ENCODE data around the gene PML.
A peak's percentile ranks its signal among the peaks of the same experiment; 100 is the strongest.

Gene PML

GRCh38 chr15:73989001-73989798 is 5.3 kb upstream of the PML start:
- no peak overlapping the region for H3K4me3 ChIP-seq (replicated peaks in 1 of 2; ENCODE audit: low read depth in 2 of 2, low read length in 2 of 2)
- no peak for TF ChIP-seq CTCF (IDR thresholded peaks at IDR 0.05; ENCODE audit: low read depth, low read length)
- peak; percentile 79 to 86 for DNase-seq (ENCODE audit: low read depth in 2 of 2)

GRCh38 chr15:73990250-73991005 is 4.1 kb upstream of the PML start:
- no peak overlapping the region for H3K4me3 ChIP-seq (replicated peaks in 1 of 2; ENCODE audit: low read depth in 2 of 2, low read length in 2 of 2)
- no peak for TF ChIP-seq CTCF (IDR thresholded peaks at IDR 0.05; ENCODE audit: low read depth, low read length)
- DNase-seq (ENCODE audit: low read depth in 2 of 2), result no peak

- H3K4me3 ChIP-seq (replicated peaks in 1 of 2; ENCODE audit: low read depth in 2 of 2, low read length in 2 of 2), result peak overlapping the region; percentile 56 to 66
- TF ChIP-seq CTCF (IDR thresholded peaks at IDR 0.05; ENCODE audit: low read depth, low read length), result no peak
- DNase-seq (ENCODE audit: low read depth in 2 of 2), result peak; percentile 76 to 94
Measured at GRCh38 chr15:73991260-73991659, 3.3 kb upstream of the PML start.

- H3K4me3 ChIP-seq (replicated peaks in 1 of 2; ENCODE audit: low read depth in 2 of 2, low read length in 2 of 2), result peak within 1 kb of the TSS; percentile 56 to 66
- TF ChIP-seq CTCF (IDR thresholded peaks at IDR 0.05; ENCODE audit: low read depth, low read length), result peak; percentile 71
- peak; percentile 93 to 97 for DNase-seq (ENCODE audit: low read depth in 2 of 2)
Measured at GRCh38 chr15:73991726-73992593, 2.6 kb upstream of the PML start, which contains the start of gene STOML1. Gene STOML1, minus strand, starts transcription at chr15:73992295. Its CDS starts 72 bp downstream, at chr15:73992223.

GRCh38 chr15:73992594-73992898 is 2.0 kb upstream of the PML start:
- H3K4me3 ChIP-seq (replicated peaks in 1 of 2; ENCODE audit: low read depth in 2 of 2, low read length in 2 of 2), result peak overlapping the region; percentile 14 to 15
- DNase-seq (ENCODE audit: low read depth in 2 of 2), result no peak
- no peak for TF ChIP-seq CTCF (IDR thresholded peaks at IDR 0.05; ENCODE audit: low read depth, low read length)

- no peak for TF ChIP-seq CTCF (IDR thresholded peaks at IDR 0.05; ENCODE audit: low read depth, low read length)
- DNase-seq (ENCODE audit: low read depth in 2 of 2), result no peak
- H3K4me3 ChIP-seq (replicated peaks in 1 of 2; ENCODE audit: low read depth in 2 of 2, low read length in 2 of 2), result peak overlapping the region in 1 of 2 donors; percentile 97
Measured at GRCh38 chr15:73993211-73993994, 1.1 kb upstream of the PML start.

All from cardiac fibroblast (primary cell).